HuH-7.5 (cell line): ENCODE measurements around the gene SYCN.

Experiments used
- DNase-seq: peaks from one replicate; pipeline ENCODE4 v3.0.0; 2011; ENCODE audit warnings: low spot score

SYCN gene

GRCh38 chr19:39171479-39172465, 32.3 kb downstream of the SYCN start:
- DNase-seq = no peak

DNA sequence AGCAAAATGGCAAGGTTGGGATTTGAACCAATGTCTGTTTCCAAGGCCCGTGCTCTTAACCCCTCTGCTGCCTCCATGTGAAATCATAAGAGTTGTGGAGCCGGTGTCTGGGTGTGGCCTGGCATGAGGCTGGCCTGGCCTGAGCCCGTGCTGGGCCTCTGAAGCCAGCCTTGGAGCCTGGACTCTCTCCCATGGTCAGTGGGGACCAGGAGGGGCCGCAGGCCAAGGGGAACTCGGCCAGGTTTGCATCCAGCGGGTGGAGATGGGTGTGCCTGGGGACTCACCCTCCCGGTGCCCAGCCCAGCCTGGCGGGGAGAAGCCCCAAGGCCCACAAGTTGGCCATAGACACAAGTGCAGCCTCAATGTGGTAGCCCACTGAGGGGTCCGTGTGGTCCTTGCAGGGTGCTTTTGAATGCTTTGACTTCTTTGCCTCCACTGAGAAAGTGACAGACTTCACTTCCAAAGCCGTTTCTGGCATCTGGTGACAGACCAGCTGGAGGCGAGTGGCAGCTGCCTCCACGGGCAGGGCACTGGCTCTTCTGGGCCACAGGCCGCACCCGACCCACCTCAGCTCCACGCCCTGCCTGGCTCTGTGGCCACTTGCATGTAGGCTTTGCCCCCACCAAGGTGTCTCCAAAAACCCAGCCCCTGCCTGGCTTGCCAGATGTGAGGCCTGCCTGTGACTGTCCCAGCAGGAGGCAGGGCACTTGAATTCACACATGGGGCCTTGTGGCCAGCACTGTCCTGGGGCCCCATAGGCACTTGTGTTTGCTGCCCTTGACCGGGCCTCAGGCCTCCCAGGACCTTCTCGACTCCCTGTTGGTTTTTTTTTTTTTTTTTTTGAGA, 33.5 kb downstream of the SYCN start:
- DNase-seq = no peak

DNA sequence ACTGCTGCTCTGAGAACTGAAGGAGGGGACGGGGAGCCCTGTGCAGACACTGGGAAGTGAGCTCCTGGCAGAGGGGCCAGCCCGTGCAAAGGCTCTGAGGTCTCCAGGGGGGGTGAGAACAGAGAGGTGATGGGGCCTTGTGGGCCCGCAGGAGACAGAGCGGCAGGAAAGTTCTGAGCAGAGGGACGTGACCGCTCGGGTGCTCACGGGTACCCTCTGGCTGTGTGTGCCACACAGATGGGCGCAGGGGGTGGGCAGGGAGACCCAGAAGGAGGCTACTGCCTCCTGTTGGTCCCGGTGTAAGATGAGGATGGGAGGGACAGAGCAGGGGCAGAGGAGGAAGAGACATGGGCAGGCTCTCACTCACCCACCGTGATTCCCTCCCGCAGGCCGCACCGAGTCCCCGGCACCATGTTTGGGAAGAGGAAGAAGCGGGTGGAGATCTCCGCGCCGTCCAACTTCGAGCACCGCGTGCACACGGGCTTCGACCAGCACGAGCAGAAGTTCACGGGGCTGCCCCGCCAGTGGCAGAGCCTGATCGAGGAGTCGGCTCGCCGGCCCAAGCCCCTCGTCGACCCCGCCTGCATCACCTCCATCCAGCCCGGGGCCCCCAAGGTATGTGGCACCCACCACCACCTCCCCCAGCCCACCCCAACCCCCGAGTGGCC, 34.8 kb downstream of the SYCN start:
- DNase-seq = no peak

- DNase-seq = no peak
Measured at GRCh38 chr19:39168258-39169142, 35.6 kb downstream of the SYCN start.

DNA sequence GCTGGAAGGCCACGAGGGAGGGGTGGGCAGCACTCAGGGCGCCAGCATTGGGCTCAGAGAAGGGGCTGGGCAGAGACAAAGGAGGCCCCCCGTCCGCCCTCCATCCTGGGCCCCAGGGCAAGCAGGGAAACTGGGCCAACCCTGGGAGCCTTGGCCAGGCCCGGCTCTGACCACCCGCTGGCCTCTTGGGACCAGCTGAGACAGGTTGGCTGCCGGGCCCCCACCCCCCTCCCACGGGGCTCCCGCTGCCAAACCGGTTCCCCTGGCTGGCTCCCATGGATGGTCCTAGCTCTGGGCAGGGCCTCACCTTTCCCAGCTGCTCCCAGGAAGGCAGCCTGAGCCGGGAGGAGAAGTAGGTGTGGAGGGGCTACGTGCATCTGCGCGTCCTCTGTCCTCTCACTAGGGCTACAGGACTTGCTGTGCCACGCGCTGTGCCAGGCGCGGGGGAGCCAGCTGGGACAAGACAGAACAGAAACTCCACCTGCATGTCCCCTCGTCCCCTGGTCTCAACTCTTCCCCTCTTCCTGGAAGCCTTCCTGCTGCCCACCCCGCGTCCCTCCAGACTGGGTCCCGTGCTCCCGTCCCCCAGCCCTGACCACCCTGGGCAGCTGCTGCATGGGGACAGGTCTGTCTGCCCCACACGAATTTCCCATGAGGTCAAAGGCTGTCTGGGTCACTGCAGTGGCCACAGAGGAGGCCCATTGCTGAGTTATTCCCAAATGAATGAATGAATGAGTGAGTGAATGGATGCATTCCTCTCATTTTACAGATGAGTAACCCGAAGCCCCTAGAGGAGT, 36.4 kb downstream of the SYCN start:
- peak; percentile 46 for DNase-seq

DNA sequence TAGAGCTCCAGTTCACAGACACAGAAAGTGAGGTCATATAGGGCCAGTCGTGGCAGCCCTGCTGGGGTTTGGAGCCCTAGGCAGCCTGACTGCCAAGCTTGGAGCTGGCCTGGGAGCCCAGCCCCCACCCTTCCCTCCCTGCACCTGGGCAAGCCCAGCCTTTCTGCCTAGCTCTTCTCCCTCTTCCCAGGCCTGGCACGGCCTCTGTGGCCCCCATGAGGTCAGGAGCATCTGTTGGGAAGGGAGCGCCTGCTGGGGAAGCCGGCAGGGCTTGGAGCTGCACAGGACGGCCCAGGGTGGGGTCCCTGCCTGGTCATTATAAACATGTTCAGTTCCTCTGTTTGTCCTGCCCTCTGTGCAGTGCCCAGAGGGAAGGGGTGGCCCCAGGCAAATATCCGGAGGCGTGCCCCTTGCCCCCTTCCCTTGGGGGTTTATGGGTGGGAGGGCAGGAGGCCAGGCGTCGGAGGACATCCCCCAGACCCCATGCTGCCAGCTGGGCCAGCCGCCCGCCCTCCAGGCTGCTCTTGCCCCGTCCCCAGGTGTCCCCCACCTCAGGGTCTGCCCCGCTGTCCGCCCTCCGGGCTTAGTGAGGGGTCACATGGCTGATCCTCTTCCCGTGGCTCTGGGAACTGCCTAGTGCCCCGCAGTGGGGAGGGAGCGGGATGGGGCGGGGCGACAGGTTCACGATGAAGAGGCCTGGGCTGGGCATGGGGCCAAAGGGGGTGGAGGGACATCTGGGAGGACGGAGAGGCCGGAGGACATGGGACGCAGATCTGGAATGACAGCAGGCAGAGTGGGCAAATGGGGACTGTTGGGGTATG, 37.3 kb downstream of the SYCN start:
- no peak for DNase-seq

- DNase-seq = no peak
Measured at GRCh38 chr19:39165857-39166256, 38.2 kb downstream of the SYCN start.

- no peak for DNase-seq
Measured at GRCh38 chr19:39164289-39164688, 39.8 kb downstream of the SYCN start.

DNA sequence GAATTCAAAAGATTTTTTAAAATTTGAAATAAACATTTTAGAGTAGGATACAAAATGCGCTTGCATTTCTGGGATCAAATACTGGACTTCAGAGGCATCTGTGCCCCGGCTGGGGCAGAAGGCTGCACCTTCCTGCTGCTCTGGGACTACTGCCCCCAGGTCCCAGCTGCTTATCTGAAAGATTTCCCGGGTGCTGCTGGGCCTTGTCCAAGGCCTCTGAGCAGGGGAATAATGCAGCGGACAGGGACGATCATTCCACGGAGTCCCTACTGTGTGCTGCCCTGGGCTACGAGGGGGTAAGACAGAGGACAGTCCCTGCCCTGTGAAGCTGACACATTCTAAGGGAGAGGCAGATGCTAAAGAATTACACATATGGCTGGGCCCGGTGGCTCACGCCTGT, 40.4 kb downstream of the SYCN start:
- no peak for DNase-seq

DNA sequence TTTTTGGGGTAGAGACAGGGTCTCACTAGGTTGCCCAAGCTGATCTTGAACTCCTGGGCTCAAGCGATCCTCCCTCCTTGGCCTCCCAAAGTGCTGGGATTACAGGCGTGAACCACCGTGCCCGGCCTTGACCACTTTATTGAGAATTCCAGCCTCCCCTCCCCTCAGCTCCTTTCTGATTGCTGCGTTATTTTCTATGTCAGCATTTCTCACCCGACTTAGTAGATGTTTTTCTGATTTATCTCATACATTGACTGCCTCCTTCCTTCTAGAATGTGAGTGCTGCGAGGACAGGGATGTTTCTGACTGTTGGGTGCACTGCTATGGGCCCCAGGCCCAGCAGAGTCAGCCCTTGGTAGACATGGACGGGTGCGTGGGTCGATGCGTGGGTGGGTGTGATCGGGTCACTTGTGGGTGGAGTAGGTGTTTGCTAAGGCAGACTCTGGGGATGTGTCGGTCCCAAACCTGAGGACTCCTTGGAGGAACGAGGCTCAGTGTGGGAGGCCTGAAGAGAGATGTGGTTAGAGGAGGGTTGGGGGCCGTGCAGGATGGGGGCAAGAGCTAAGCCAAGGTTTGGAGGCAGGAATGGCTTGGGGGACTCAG, 41.5 kb downstream of the SYCN start:
- no peak for DNase-seq

GRCh38 chr19:39160889-39161672, 43.0 kb downstream of the SYCN start:
- no peak for DNase-seq

DNA sequence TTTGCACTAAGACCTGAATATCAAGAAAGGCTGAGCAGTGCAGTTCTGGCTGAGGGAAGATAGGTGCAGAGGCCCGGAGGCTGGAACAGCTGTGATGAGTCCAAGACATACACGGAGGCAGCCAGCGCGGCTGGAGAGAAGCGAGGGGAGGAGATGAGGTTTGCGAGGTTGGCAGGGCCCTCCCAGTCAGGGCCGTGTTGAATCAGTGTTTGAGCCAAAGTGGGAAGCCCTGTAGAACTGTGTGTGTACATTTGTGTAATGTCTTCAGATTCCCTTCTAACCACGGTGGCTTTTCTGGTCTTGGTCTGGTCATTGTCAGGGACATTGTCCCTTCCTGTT, 43.6 kb downstream of the SYCN start:
- DNase-seq = no peak

GRCh38 chr19:39158646-39159260, 45.3 kb downstream of the SYCN start:
- DNase-seq = no peak

DNA sequence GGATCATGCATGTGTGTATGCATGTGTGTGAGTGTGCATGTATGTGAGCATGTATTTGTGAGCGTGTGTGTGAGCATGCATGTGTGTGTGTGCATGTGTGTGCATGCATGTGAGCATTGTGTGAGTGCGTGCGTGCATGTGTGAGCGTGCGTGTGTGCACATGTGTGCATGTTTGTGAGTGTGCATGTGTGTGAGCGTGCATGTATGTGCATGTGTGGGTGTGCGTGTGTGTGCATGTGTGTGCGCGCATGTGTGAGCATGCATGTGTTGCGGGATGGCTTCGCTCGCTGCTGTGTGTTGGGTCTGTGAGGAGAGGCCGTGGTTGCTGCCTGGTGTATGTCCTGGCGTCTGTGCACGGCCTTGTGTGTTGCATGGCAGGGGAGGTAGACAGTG, 46.1 kb downstream of the SYCN start:
- DNase-seq = no peak

- DNase-seq = no peak
Measured at GRCh38 chr19:39157275-39157996, 46.6 kb downstream of the SYCN start.

DNA sequence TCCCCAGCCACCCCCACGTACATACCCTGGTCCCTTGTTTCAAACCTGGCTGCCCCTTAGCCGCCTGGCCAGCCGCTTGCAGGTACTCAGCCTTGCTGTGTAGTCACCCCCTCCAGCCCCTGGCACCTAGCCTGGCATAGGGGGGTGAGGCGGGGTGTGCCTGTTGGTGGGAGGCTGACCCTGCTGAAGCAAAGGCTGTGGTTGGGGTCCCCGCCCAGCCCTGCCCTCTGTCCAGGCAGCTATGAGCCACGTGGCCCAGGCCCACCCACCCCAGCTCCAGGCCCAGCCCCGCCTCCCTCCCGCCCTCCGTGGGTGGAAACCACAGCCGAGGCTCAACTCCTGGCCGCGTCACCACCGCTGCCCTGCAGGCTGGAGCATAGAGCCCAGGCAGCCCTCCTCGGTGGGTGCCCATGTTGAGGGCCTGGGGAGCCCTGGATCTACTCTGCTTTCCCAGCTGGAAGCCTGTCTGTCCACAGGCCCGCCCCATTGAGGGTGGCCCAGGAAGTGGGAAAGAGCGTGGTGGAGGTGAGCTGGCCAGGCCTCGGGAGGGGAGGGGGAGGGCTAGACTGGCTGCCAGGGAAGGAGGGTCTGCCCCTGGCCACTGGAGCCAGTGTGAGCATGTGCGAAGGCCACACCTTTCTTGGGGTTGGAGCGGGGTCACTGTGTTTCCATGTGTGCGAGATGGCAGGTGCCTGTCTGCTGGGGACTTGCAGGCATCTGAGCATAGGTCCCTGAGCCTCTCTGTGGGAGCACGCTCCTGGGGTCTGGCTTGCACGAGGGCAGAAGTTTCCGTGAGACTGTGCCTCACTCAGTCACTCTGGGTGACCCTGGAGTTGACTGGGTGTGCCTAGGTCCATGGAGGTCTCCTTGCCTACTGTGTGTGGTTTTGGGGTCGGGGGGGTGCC, 47.5 kb downstream of the SYCN start:
- no peak for DNase-seq
